G401 (cell line): ENCODE results near the gene VSIR. TPM values are rescaled to one million over a fixed set of nuclear protein-coding genes. Genes with fewer than 3 reads are reported as not detected.

Experiments used
- DNase-seq: peaks from one replicate; pipeline ENCODE4 v3.0.0-alpha.2; 2015; ENCODE audit warnings: low spot score
- in situ Hi-C: cut with HindIII; loops from 2 replicates; pipeline ENCODE4 v1.10.0; 2016; ENCODE audit warnings: low sequenced_read_pairs, mixed read lengths
- total RNA-seq: library from RNA; depleted of rRNA; stranded (reverse); fragments of >200 nt; shearing (Covaris generic); gene quantifications from 2 replicates; pipeline ENCODE4 v1.2.3, GENCODE V29; 2014

The VSIR gene
- total RNA-seq, 1 experiment from 2014 or later, result 1.5 TPM

GRCh38 chr10:71739358-71739900, 33.9 kb downstream of the VSIR start:
- in situ Hi-C loops, result no loop called here

DNA sequence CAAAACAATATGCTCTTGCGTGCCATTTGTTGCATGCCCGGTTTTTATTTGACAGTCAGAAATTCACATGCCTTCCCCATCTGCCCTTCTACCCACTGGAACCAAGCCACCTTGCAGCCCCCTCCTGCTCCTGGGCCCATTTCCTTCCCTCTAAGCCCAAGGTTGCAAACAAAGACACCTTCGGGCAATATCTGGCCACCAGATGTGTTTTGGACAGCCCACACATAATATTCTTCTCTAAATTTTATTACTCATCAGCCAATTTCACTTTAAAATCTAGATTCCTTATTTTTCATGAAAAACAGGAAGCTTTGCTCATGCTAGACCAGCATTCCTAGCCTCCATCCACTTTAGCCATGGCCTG, 35.5 kb downstream of the VSIR start:
- DNase-seq, result no peak
- in situ Hi-C loops, result no loop called here

More at GRCh38 chr10:71739358-71739900, 33.9 kb downstream of the VSIR start:
- DNase-seq, result no peak

DNA sequence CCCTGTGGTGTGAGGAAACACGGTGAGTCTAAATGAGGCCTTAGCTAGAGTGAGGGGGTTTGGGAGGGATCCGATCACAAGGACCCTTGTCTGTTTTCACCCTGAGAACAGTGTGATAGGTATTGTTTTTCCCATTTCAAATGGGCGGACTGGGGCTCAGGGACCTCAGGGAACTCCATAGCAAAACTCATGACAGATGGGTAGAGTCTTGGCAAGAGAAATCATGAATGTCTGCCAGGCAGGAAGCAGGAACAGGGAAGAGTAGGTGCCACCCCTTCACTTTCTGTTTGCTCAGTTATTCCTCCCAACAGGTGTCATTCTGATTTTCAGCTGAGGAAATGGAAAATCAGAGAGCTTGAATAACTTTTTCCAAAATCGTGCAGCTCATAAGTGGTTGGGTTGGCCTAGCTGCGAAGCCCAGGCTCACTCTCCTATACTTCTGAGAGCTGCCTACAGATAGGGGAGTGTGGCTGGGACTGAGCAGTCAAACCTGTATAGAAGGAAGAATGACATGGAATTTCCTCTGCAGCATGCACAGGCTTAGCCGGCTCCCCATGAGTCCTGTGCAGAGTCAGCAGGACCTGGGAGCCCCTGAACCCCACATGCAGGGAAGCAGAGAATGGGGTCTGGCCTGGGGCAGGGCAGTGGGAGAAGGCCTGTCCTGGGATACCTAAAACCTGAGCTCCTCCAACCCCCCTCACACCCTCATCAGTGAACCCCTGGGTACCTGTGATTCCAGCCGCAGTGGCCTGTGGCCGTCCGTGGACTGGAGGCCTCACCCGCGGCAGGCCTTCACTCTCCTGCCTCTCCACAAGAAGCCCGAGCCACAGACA, 36.1 kb downstream of the VSIR start:
- DNase-seq, result peak; percentile 93
- in situ Hi-C loops, result no loop called here

- in situ Hi-C loops, result no loop called here
- no peak for DNase-seq
Measured at GRCh38 chr10:71736570-71736952, 36.8 kb downstream of the VSIR start.

DNA sequence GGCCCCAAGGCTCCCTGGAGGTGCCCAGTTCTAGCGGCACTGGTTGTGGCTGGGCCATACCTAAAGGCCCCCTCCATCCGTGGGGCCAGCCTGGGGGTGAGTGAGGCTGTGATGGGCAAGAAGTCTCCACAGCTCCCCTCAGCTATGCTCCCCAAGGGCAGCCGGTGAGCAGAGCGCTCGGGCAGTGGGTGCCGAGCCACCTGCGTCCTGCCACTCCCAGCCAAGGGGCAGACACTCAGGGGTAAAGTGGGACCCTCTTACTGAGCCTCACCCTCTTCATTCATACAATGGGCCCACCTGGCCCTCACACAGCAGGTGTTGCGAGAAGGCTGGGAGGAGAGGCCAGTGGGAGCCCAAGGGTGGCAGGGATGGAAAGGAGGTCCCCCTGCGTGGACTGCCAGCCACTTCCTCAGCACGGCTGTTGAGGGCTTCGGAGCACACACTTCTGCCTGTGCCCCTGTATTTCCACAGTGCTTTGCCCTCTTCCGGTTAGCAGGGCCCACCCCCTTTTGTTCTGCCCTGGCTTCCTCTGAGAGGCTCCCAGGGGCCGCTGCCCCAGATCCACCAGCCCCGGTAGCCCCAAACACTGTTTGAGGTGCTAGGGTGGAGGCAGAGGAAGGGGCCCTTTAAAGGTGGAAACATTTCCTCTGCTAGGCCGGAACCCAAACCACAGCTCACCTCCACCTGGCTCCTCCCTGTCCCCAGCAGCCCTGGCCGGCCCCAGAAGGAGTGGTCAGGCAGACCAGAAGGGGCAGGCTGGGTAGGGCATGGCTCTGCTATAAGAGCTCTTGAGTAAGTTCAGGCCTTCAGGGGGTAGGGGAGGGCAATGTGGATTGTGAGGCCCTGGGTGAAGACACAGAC, 37.4 kb downstream of the VSIR start:
- in situ Hi-C loops, result no loop called here
- no peak for DNase-seq

DNA sequence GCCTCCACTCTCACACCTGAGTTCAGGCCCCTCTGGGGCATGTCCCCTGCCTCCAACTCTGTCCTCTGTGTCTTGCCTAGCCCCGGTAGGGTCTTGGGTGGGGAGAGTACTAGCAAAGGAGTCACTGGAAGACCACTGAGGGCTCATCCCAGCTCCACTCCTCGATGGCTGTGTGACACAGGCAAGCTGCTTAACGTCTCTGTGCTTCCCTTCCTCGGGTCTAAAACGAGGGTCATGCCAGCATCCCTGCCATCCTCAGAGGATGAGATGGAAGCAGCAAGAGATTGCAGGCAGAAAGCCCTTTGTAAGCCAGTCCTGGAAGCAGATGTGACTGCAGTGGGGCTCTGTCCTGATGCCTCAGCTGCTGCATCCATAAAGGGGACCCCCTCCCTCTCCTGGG, 38.5 kb downstream of the VSIR start:
- DNase-seq, result no peak
- in situ Hi-C loops, result no loop called here

DNA sequence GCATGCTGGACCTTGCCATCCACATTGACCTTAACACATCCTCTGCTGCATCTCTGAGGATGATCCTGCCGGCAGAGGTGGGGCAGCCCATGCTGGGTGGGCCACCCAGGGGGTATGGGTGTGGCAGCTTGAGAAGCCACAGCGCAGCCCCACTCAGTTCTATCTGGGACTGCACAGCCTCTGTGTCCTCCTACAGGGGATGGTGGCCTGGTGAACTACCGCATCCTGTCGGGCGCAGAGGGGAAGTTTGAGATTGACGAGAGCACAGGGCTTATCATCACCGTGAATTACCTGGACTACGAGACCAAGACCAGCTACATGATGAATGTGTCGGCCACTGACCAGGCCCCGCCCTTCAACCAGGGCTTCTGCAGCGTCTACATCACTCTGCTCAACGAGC, 41.5 kb downstream of the VSIR start:
- in situ Hi-C loops, result no loop called here
- DNase-seq, result no peak

- no peak for DNase-seq
- in situ Hi-C loops, result no loop called here
Measured at GRCh38 chr10:71729161-71729636, 44.1 kb downstream of the VSIR start.

- DNase-seq, result peak; percentile 15
Measured at GRCh38 chr10:71727738-71728737, 45.3 kb downstream of the VSIR start.

DNA sequence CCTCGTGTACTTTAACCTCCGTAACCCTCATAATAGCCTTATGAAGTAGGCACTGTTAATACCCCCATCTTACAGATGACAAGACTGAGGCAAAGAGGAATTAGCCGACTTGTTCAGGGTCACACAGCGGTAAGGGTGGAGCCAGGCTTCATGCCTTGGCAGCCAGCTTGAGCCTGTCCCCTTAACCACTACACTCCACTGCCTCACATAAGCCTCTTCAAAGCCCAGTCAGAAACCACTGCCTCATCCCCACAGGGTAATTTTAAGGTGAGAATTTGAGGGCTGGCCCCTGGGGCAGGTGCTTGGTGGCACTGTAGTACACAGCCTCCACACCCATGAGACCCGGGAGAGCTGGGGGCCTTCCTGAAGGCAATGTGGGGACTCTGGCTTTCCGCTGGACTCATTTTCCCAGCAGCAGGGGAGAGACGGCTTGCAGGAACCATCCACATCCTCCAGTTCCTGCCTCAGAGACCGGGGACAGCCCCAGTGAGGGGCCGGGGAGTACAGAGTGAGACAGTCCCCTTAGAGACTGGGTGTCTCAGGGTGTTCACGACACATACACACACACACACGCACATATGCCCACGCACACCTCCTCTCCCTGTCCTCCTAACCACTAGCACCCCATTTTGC, 46.1 kb downstream of the VSIR start:
- DNase-seq, result no peak
- in situ Hi-C loops, result no loop called here

More at GRCh38 chr10:71727738-71728737, 45.3 kb downstream of the VSIR start:
- in situ Hi-C loops, result no loop called here

GRCh38 chr10:71726580-71727104, 46.7 kb downstream of the VSIR start:
- DNase-seq, result no peak
- in situ Hi-C loops, result no loop called here

DNA sequence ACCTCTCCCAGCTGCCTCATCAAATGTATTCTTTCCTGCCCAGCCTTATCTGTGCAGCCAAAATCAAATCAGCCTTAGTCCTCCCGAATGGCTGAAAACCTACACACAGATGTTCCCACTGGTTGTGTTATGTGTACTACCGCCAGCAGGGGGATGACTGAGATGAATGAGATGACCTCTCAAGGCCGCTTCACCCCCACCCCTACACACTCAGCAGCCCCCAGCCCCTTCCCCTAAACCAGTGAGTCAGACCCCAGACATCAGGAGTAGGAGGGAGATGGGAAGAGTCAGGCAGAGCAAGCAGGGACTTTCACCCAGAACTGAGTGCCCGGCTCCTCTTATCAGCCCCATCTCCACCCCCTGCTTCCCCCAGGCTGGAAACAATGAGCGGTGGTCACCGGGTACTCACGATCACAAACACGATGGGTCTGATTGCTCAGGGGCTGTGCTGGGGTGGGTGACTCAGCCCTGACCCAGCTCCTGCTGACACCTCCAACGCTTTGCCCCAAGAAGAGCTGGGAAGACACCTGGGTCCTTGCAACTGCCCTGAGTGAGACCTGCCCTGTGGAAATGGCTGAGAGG, 47.2 kb downstream of the VSIR start:
- in situ Hi-C loops, result no loop called here
- no peak for DNase-seq

DNA sequence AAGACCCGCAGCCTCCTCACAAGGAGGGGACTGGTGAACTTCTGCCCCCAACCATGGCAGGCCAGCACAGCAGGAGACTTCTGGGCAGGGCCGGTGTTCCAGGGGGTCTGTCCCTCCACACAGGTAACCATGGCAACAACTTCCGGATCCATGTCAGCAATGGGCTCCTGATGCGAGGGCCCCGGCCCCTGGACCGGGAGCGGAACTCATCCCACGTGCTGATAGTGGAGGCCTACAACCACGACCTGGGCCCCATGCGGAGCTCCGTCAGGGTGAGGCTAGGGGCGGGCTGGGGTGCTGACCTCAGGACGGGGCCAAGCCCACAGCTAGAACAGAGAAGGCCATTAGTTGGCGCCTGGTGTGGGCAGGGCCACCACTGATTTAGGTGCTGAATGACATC, 48.1 kb downstream of the VSIR start:
- in situ Hi-C loops, result no loop called here
- DNase-seq, result no peak

DNA sequence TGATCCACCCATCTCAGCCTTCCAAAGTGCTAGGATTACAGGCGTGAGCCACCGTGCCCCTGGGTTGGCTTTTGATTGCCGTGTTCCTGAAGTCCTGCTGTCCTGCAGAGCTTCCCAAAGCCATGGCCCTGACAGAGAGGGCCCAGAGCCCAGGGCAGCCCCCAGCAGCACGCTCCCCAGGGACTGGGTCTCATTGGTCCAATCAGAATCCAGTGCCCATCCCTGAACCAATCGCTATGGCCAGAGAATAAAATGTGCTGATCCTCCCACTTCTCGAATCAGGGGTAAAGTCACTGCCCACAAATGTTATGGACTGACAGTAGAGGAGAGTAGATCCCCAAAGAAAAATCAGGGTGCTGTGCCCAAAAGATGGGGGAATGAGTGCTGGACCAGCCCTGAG, 48.8 kb downstream of the VSIR start:
- no peak for DNase-seq
- in situ Hi-C loops, result no loop called here

DNA sequence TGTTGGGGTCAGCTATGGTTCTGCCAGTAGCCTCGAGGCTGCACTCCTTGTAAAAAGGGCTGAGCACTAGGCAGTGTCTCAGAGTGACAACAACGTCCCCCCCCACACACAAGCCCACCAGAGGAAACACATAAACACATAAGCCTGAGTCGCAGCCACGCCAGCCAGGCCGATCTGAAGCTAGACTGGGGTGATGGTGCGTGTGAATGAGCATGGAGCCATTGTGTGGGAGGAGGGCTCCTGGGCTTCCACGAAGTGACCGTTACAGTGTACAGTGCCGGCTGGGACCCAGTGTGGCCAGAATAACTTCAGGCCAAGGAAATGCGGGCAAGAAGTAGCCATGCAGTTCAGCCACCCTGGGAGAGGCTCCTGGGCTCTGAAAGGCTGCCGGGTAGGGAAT, 50.0 kb downstream of the VSIR start:
- DNase-seq, result no peak
- in situ Hi-C loops, result no loop called here

- no peak for DNase-seq
- in situ Hi-C loops, result no loop called here
Measured at GRCh38 chr10:71722849-71723248, 50.5 kb downstream of the VSIR start.

GRCh38 chr10:71721313-71721712, 52.0 kb downstream of the VSIR start:
- in situ Hi-C loops, result no loop called here
- DNase-seq, result no peak

- in situ Hi-C loops, result no loop called here
- no peak for DNase-seq
Measured at GRCh38 chr10:71720288-71720687, 53.0 kb downstream of the VSIR start.
